NCI-H226 (cell line): Measurements from ENCODE around the gene BRICD5.
"Not testable (repeated sequence)": the region's sequence is repeated elsewhere in the genome, so short reads cannot be mapped to it uniquely, and the experiment has no call there.

Source experiments
- DNase-seq: peaks from one replicate; pipeline ENCODE4 v3.0.0-alpha.2; 2015

BRICD5 gene

GRCh38 chr16:2214719-2214968 is 4.0 kb upstream of the BRICD5 start, which contains the start of gene PGP:
TSS of gene PGP (minus strand) at chr16:2214840. CDS start at chr16:2214777, 63 bp downstream.
- no peak for DNase-seq

- DNase-seq: no peak
These were observed 3.4 kb upstream of the BRICD5 start for GRCh38 chr16:2213817-2214718.

DNA sequence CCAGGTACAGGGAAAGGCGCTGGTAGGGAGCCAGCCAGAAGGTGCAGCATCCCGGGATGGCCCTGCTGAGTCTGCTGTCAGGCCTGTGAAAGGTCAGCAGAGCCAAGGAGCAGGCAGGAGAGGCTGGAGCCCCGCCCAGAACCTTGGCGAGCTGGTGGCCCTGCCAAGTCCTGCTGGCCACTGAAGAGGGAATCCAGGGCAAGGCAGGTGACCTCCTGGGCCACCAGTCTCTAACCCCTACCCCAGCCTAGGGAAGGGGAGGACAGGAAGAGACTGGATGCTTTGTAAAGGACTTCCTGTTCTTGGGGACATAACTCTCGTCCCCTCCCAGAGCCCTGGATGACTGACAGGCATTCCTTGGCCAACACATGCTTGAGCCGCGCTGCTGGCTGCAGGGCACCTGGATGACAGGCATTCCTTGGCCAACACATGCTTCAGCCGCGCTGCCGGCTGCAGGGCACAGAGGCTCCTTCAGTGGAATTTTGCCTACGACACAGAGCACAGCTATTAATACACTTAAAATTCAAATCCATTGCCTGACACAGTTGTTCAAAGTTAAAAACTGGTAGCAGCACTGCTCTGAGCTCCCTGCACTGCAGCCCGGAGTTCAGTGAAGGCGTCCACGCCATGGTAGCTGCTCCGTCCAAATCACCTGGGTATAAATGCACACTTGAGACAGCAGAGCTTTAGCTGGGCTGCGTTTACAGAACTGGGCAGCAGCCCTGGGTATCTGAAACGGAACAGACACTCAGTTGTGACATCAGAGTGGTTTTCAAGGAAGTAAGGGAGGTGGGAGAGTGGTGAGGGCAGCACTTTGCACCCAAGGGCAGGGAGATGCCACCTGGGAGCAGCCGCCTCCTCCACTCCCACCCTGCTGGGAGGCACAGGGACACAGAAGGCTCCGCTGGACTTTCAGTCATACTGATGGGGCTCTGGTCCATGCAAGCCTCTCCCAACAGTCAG is 2.0 kb upstream of the BRICD5 start:
- no peak for DNase-seq

DNA sequence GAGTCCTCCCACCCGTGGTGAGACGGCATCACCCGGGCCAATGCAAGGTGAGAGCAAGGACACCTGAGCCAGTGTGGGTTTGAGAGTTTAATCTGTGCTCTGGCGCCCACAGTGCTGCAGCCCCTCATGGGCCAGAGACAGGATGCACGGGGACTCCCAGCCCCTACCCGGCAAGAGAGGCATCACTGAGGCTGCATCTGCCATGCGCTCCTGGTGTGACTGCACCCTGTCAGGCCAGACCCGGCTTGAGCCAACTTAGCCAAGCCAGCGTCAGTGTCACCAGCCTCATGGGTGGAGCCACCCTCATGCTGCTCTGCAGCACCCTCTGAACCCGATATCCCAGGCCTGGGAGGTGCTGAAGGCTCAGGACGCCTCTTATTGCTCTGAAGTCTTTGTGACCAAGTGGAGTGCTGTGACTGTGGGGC is 1.3 kb upstream of the BRICD5 start:
- DNase-seq: no peak

DNA sequence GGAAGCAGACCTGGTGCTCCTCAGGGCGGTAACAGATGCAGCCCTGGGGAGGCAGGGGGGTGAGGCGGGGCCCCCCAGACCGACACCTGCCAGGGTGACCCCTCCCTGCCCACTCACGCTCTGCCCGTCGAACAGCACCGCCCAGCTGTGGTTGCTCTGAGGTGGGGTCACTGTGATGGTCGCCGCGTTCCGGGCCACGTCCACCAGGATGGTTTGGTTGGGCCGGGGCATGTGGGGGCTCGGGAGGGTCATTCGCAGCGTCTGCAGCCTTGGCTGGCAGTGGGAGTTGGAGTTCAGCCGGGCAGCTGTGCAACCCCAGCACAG is 692 bp downstream of the BRICD5 start:
- no peak for DNase-seq

GRCh38 chr16:2209258-2210008 is 1.2 kb downstream of the BRICD5 start:
- no peak for DNase-seq

DNA sequence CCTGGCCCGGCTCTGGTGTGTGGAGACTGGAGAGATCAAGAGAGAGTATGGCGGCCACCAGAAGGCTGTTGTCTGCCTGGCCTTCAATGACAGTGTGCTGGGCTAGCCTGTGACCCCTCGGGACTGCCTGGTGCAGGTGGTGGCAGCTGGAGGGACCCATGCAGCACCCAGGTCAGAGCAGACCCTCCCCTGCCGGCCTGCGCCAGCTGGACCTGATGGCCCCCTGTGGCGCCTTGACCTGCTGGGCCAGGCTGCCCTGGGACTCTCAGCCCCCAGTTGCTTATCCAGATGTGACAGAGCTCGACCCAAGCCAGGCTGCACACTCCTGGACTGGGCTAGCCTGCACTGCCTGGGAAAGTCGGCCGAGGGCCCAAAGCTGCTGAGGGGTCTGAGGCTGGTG is 1.9 kb downstream of the BRICD5 start:
- DNase-seq: no peak

- no peak for DNase-seq
These were observed 2.4 kb downstream of the BRICD5 start for GRCh38 chr16:2208308-2208707.

DNA sequence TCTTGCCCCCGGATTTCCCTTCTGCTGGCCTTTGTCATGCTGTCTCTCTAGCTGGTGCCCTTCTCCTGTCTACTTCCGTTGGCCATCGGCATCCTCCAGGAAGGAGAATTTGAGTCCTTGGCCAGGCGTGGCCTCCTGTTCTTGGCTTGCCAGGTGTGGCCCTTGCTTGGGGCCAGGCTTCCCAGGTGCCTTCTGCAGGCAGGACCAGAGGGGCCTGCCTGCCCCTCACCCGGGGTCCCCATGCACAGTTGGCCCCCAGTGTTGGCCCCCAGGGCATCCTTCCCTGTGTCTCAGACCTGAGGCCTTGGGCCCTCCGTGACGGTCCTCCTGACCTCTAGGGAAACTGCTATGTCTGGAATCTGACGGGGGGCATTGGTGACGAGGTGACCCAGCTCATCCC is 2.8 kb downstream of the BRICD5 start:
- DNase-seq: no peak

DNA sequence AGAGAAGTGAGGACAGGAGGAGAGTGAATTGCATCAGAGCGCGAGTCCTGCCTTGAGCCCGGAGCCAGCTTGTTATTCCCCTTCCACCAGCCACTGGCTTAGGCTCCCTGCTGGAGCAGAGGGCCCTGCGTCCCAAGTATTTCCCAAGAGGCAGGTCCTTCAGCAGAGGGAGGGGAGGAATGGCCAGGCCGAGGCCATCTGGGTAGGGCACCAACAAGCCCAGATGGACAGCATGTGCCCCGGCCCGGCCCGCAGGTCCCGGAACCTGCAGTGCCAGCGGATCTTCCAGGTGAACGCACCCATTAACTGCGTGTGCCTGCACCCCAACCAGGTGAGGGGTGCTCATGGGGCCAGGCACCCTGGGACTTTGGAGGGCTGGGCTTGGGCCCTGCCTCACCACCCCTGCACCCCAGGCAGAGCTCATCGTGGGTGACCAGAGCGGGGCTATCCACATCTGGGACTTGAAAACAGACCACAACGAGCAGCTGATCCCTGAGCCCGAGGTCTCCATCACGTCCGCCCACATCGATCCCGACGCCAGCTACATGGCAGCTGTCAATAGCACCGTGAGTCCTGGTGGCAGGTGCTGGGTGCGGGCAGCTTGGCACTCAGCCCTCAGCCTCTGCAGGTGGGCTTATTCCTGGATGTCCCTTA is 3.8 kb downstream of the BRICD5 start:
- DNase-seq: no peak

- no peak for DNase-seq
These were observed 4.3 kb downstream of the BRICD5 start for GRCh38 chr16:2206420-2206779.

- no peak for DNase-seq
These were observed 4.7 kb downstream of the BRICD5 start for GRCh38 chr16:2205967-2206313.

- DNase-seq: peak; percentile 61
These were observed 5.3 kb downstream of the BRICD5 start, which contains the start of gene MLST8 for GRCh38 chr16:2205104-2205966. TSS of gene MLST8 (plus strand) at chr16:2205454. CDS start at chr16:2206086, 632 bp downstream.

DNA sequence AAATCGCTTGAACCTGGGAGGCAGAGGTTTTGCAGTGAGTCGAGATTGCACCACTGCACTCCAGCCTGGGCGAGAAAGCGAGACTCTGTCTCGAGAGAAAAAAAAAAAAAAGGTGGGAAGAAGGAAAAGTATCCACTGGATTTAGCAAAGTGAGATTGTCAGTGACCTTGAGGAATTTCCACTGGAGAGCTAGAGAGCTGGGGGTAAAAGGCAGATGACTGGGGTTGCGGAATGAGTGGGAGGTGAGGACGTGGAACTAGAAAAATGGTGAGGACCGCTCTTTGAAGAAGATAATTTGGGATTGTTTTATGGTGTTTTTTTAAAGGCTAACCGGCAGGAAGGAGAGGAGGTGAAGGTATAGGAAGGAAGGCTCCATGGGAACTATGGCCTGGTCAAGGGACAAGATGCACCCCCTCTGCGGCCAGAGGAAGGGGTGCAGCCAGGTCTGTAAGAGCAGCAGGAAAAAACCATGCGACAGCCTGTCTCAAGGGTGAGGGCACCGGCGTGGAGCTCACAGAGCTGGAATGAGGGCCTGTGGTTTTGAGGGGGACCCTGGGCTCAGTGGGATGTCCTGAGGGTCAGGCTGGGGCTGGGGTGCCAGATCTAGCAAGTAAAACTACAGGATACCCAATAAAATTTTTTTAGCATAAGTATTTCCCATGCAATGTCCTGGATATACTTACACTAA is 6.1 kb downstream of the BRICD5 start:
- DNase-seq: no peak

- DNase-seq: not testable (repeated sequence)
These were observed 7.5 kb downstream of the BRICD5 start for GRCh38 chr16:2203119-2203688.

- DNase-seq: no peak
These were observed 10.3 kb downstream of the BRICD5 start for GRCh38 chr16:2200313-2200712.

DNA sequence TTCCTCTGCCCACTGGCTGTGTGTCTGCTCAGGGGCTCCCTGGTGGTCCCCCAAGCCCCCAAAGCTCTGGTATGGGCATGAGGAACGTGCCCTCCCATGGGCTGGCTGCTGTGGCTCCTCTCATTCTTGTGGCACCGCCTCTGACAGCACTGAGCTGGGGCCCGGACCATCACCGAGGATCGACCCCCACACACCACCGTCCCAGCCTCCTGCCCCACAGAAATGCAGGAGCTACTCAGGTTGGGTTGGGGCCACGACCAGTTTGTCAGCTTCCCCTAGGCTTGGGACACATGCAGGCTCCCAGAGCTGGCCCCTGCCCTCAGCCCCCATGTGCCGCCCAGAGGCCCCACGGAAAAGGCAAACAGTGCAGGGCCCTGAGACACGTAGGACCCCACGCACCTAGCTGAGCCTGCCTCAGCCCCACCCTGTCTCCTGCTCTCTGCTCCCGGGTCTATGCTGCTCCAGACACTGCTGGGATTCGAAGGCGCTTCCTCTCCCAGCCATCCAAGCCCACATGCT is 11.0 kb downstream of the BRICD5 start:
- DNase-seq: no peak

- no peak for DNase-seq
These were observed 11.6 kb downstream of the BRICD5 start for GRCh38 chr16:2199095-2199494.

DNA sequence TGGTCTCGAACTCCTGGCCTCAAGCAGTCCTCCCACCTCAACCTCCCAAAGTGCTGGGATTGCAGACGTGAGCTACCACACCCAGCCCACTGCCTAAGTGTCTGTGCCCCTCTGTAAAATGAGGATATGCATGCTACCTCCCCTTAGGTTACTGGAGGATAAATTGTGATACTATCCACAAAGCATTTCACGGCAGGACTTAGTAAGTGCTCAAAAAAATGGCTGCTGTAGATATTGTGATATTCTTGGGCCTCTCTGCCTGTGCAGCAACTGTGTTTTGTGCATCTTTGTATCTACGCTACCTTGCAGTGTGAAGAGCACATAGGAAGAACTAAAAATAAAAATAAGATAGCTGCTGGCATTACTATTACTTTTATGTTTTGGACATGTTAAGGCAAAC is 12.4 kb downstream of the BRICD5 start:
- no peak for DNase-seq

DNA sequence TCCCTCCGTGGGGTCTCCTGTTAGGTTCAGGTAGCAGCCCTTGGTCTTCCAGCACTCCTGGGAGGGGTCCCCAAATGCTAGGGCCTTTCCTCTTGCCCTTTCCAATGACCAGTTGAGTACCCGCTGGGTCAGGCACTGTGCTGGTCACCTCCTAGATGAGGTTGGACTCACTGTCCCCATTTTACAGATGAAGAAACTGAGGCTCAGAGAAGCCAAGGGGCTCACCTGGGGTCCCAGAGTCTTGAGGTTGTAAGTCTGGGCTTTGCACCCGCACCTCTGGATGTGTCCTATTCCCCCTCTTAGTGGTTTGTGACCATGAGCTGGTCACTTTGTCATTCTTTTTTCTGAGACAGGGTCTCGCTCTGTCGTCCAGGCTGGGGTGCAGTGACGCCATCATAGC is 12.9 kb downstream of the BRICD5 start:
- no peak for DNase-seq
